ENCODE measurements around the gene SRL.
A peak's percentile ranks its signal among the peaks of the same experiment; 100 is the strongest.
"Not testable (repeated sequence)": the region's sequence is repeated elsewhere in the genome, so short reads cannot be mapped to it uniquely, and the experiment has no call there.

SRL gene

DNA sequence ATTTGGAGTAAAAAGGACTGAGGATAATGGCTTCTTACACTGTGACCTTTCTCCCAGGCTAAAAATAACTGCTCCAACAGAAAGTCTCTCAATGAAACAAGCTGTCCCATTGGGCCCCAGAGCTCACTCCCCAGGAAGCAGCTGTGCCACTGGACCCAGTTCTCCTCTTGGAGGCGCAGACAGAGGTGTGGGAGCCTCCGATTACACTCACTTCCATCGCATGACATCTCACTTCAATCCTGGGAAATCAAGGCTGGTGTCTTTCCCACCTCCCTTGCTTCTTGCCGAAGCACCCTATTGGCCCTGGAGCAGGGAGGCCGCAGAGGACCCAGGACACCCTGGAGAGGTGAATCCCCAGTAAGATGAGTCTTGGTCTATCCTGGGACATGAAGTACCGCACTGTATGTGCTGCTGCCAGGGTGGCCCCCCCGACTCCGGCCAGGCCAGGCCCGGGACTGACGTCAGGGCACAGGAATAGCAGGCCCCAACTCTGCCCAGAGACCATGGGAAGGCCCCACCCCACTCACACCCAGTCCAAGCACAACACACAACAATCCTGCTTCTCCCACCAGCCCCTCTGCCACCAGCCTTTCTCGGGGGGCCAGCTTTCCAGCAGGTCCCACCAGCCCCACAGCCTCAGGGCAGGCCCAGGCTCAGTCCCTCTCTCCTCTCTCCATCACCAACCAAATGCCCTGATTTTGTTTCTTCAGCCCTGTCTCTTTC lies 29.5 kb downstream of the SRL start:
- Histone ChIP-seq H3K36me3 (ENCODE audit: control insufficient read depth in 1 of 2, insufficient read depth in 2 of 2, low read length in 2 of 2) (no peaks in the 10 kb centered on the region), H3K4me3 (ENCODE audit: low read depth in 1 of 2, low read length in 2 of 2) (no peak overlapping the region), H3K9ac (ENCODE audit: low read depth in 1 of 2, low read length in 2 of 2) (no peak overlapping the region), H3K27ac (ENCODE audit: low read depth, low read length) (peak overlapping the region; percentile 15), H3K9me3 (ENCODE audit: control insufficient read depth in 1 of 2, low read length in 2 of 2) (no peaks in the 10 kb centered on the region), H3K27me3 (ENCODE audit: control insufficient read depth in 1 of 2, insufficient read depth in 2 of 2, low read length in 2 of 2) (no peaks in the 10 kb centered on the region), H3K4me1 (ENCODE audit: control insufficient read depth in 1 of 2, insufficient read depth in 2 of 2, low read length in 2 of 2) (peaks cover 29 to 30% of the 10 kb centered on the region in 2 donors)

DNA sequence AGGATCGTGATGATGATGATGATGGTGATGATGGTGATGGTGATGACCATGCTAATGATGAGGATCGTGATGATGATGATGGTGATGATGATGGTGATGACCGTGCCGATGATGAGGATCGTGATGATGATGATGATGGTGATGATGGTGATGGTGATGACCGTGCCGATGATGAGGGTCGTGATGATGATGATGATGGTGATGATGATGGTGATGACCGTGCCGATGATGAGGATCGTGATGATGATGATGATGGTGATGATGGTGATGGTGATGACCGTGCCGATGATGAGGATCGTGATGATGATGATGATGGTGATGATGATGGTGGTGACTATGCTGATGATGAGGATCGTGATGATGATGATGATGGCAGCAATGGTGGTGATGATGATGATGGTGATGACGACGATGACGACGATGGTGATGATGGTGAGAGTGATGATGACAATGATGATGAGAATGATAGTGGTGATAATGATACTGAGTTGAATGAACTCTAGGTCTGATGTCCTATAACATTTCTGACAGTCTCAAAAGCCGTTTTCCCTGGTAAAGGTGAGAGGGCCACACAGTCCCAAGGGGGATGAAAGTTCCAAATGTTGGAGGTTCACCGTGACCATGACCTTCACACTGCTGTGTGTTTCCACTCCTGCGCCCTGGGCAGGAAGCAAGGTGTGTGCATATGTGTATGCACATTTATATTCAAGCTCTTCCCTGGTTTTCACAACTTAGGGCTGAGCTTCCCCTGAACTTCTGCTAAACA lies 30.3 kb downstream of the SRL start:
- H3K9me3 ChIP-seq (ENCODE audit: control insufficient read depth in 1 of 2, low read length in 2 of 2); H3K9ac ChIP-seq (ENCODE audit: low read depth in 1 of 2, low read length in 2 of 2); H3K4me3 ChIP-seq (ENCODE audit: low read depth in 1 of 2, low read length in 2 of 2); H3K27me3 ChIP-seq (ENCODE audit: control insufficient read depth in 1 of 2, insufficient read depth in 2 of 2, low read length in 2 of 2); H3K36me3 ChIP-seq (ENCODE audit: control insufficient read depth in 1 of 2, insufficient read depth in 2 of 2, low read length in 2 of 2); H3K27ac ChIP-seq (ENCODE audit: low read depth, low read length): not testable (repeated sequence)
- H3K4me1 ChIP-seq (ENCODE audit: control insufficient read depth in 1 of 2, insufficient read depth in 2 of 2, low read length in 2 of 2): peaks cover 29 to 30% of the 10 kb centered on the region in 2 donors

DNA sequence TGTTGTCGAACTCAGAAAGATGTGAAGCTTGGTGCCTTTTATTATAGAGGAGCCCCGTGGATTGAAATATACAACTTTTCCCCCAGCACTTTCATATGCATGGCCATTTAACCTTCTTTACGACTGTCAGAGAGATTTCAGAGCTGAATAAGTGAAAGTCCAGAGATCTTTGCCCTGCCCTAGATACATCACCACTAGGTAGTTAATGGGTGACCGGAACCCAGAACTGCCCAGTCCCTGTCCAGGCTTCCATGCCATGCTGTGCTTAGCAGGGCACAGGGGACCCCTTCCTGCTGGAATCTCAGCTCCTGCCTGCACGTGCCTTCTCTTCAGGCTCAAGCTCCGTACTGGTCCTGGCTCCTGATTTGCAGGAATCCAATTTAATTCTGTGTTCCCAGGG lies 32.2 kb downstream of the SRL start:
- Histone ChIP-seq H3K27me3 (ENCODE audit: control insufficient read depth in 1 of 2, insufficient read depth in 2 of 2, low read length in 2 of 2) (no peaks in the 10 kb centered on the region), H3K27ac (ENCODE audit: low read depth, low read length) (no peak overlapping the region), H3K4me3 (ENCODE audit: low read depth in 1 of 2, low read length in 2 of 2) (no peak overlapping the region), H3K9me3 (ENCODE audit: control insufficient read depth in 1 of 2, low read length in 2 of 2) (no peaks in the 10 kb centered on the region), H3K9ac (ENCODE audit: low read depth in 1 of 2, low read length in 2 of 2) (no peak overlapping the region), H3K36me3 (ENCODE audit: control insufficient read depth in 1 of 2, insufficient read depth in 2 of 2, low read length in 2 of 2) (no peaks in the 10 kb centered on the region), H3K4me1 (ENCODE audit: control insufficient read depth in 1 of 2, insufficient read depth in 2 of 2, low read length in 2 of 2) (peaks cover 25 to 27% of the 10 kb centered on the region in 2 donors)

DNA sequence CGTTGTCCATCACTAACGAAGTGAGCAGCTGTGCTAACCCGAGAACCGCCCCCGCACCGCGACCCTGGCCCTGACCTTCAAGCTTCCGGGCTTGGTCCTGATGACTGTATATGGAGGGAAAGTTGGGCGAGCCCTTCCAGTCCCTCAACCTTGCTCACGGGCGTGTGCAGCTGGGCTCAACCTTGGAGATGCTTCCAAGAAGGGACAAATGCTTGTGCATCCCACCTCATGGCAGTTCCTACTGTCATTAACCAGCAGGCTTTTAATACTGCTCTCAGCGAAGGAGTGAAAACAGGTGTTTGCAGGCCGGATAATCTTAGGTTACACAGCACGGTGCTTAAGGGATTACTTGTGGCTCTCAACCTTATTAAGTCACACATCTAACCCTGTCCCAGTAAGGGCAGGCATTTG lies 33.5 kb downstream of the SRL start:
- Histone ChIP-seq H3K27me3 (ENCODE audit: control insufficient read depth in 1 of 2, insufficient read depth in 2 of 2, low read length in 2 of 2) (no peaks in the 10 kb centered on the region), H3K9me3 (ENCODE audit: control insufficient read depth in 1 of 2, low read length in 2 of 2) (no peaks in the 10 kb centered on the region), H3K4me1 (ENCODE audit: control insufficient read depth in 1 of 2, insufficient read depth in 2 of 2, low read length in 2 of 2) (peaks cover 14% of the 10 kb centered on the region in 2 donors), H3K36me3 (ENCODE audit: control insufficient read depth in 1 of 2, insufficient read depth in 2 of 2, low read length in 2 of 2) (no peaks in the 10 kb centered on the region), H3K9ac (ENCODE audit: low read depth in 1 of 2, low read length in 2 of 2) (no peak overlapping the region), H3K4me3 (ENCODE audit: low read depth in 1 of 2, low read length in 2 of 2) (no peak overlapping the region), H3K27ac (ENCODE audit: low read depth, low read length) (no peak overlapping the region)

DNA sequence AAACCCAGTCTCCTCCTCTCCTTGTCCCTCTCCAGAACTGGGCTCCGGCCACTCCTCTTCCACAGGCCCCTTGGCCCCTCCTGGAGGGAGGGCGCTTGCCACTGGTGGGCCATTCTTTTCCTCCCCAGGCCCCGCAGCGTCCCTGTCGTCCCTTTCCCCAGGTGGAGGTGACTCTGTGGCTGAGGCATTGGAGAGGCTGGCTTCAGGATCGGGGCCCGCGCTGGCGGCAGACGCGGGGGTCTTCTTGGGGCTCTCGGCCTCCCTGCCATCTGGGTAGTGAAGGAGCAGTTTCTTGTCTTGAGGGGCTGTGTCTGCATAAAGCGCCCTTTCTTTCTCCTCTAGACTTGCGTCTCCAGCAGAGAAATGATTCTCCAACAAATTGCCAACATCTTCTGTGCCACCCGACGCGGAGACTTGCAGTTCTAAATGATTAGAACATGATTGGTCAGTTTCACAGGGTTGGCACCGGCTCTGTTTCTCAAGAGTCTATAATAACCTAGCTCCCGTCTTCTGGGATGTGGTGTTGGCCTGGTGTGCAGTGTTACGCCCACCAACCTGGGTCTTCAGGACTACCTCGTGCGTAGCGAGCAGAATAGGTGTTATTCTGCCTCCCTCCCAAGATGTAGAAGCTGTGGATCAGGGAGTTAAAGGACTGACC lies 34.1 kb downstream of the SRL start:
- Histone ChIP-seq H3K9ac (ENCODE audit: low read depth in 1 of 2, low read length in 2 of 2) (no peak overlapping the region), H3K27me3 (ENCODE audit: control insufficient read depth in 1 of 2, insufficient read depth in 2 of 2, low read length in 2 of 2) (no peaks in the 10 kb centered on the region), H3K36me3 (ENCODE audit: control insufficient read depth in 1 of 2, insufficient read depth in 2 of 2, low read length in 2 of 2) (no peaks in the 10 kb centered on the region), H3K9me3 (ENCODE audit: control insufficient read depth in 1 of 2, low read length in 2 of 2) (no peaks in the 10 kb centered on the region), H3K4me1 (ENCODE audit: control insufficient read depth in 1 of 2, insufficient read depth in 2 of 2, low read length in 2 of 2) (peaks cover 8 to 11% of the 10 kb centered on the region in 2 donors), H3K27ac (ENCODE audit: low read depth, low read length) (no peak overlapping the region), H3K4me3 (ENCODE audit: low read depth in 1 of 2, low read length in 2 of 2) (no peak overlapping the region)

DNA sequence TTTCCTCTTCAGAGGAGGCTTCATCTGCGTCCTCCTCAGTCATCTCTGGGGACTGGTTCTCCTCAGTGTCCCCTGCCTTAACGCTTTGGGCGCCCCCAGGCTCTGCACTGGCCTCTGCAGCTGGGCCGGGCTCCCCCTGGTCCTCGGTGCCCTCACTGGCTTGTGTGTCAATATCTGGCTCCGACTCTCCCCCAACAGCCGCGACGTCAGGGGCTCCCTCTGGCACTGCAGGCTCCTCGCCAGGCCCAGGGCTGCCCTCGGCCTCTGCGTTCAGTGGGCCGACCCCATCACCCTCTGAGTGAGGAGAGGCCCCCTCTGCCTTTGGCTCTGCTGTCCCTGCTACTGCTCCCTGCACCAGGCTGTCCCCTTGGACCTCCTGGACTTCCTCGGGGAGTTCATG lies 34.7 kb downstream of the SRL start:
- no peaks in the 10 kb centered on the region for H3K9me3 ChIP-seq (ENCODE audit: control insufficient read depth in 1 of 2, low read length in 2 of 2)
- H3K27ac ChIP-seq (ENCODE audit: low read depth, low read length): no peak overlapping the region
- no peak overlapping the region for H3K9ac ChIP-seq (ENCODE audit: low read depth in 1 of 2, low read length in 2 of 2)
- no peak overlapping the region for H3K4me3 ChIP-seq (ENCODE audit: low read depth in 1 of 2, low read length in 2 of 2)
- H3K36me3 ChIP-seq (ENCODE audit: control insufficient read depth in 1 of 2, insufficient read depth in 2 of 2, low read length in 2 of 2): no peaks in the 10 kb centered on the region
- H3K27me3 ChIP-seq (ENCODE audit: control insufficient read depth in 1 of 2, insufficient read depth in 2 of 2, low read length in 2 of 2): no peaks in the 10 kb centered on the region
- peaks cover 5% of the 10 kb centered on the region in 2 donors for H3K4me1 ChIP-seq (ENCODE audit: control insufficient read depth in 1 of 2, insufficient read depth in 2 of 2, low read length in 2 of 2)

DNA sequence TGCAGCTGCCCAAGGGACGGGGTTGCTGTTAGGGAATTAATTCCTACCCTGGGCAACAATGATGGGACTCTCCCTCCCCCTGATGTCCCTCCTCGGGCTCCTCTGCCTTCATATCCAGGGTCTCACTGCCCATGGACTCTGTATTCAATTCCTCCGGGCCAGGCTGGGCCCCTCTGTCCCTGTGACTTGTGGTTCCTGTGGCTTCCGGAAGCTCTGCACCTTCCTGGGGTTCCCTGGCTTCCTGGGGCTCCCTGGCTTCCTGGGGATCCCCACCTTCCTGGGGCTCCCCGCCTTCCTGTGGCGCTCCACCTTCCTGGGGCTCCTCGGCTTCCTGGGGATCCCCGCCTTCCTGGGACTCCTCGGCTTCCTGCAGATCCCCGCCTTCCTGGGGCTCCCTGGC lies 35.2 kb downstream of the SRL start:
- H3K36me3 ChIP-seq (ENCODE audit: control insufficient read depth in 1 of 2, insufficient read depth in 2 of 2, low read length in 2 of 2): no peaks in the 10 kb centered on the region
- H3K27me3 ChIP-seq (ENCODE audit: control insufficient read depth in 1 of 2, insufficient read depth in 2 of 2, low read length in 2 of 2): no peaks in the 10 kb centered on the region
- H3K9ac ChIP-seq (ENCODE audit: low read depth in 1 of 2, low read length in 2 of 2): no peak overlapping the region
- no peaks in the 10 kb centered on the region for H3K9me3 ChIP-seq (ENCODE audit: control insufficient read depth in 1 of 2, low read length in 2 of 2)
- H3K4me1 ChIP-seq (ENCODE audit: control insufficient read depth in 1 of 2, insufficient read depth in 2 of 2, low read length in 2 of 2): peaks cover 5% of the 10 kb centered on the region in 2 donors
- no peak overlapping the region for H3K27ac ChIP-seq (ENCODE audit: low read depth, low read length)
- H3K4me3 ChIP-seq (ENCODE audit: low read depth in 1 of 2, low read length in 2 of 2): no peak overlapping the region

DNA sequence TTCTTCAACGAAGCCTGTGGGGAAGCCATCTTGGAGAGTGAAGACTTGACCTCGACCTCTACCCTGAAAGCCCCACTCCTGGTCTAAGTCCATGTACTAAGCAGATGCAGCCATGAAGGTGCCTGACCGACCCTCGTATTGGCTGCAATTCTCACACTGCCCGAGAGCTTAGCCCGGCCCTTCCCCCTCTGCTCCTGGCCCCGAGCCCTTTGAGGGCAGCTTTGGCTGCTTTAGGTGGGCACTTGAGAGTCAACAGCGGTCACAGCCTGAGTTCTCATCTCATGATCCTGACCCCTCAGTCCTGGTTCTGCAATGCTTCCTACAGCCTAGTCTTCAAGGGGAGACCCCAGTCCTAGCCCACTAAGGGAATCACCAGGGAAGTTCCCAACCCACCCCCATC lies 35.9 kb downstream of the SRL start:
- H3K4me3 ChIP-seq (ENCODE audit: low read depth in 1 of 2, low read length in 2 of 2): no peak overlapping the region
- H3K9me3 ChIP-seq (ENCODE audit: control insufficient read depth in 1 of 2, low read length in 2 of 2): no peaks in the 10 kb centered on the region
- H3K27me3 ChIP-seq (ENCODE audit: control insufficient read depth in 1 of 2, insufficient read depth in 2 of 2, low read length in 2 of 2): no peaks in the 10 kb centered on the region
- H3K36me3 ChIP-seq (ENCODE audit: control insufficient read depth in 1 of 2, insufficient read depth in 2 of 2, low read length in 2 of 2): no peaks in the 10 kb centered on the region
- H3K9ac ChIP-seq (ENCODE audit: low read depth in 1 of 2, low read length in 2 of 2): no peak overlapping the region
- no peak overlapping the region for H3K27ac ChIP-seq (ENCODE audit: low read depth, low read length)
- H3K4me1 ChIP-seq (ENCODE audit: control insufficient read depth in 1 of 2, insufficient read depth in 2 of 2, low read length in 2 of 2): peaks cover 5% of the 10 kb centered on the region in 2 donors

DNA sequence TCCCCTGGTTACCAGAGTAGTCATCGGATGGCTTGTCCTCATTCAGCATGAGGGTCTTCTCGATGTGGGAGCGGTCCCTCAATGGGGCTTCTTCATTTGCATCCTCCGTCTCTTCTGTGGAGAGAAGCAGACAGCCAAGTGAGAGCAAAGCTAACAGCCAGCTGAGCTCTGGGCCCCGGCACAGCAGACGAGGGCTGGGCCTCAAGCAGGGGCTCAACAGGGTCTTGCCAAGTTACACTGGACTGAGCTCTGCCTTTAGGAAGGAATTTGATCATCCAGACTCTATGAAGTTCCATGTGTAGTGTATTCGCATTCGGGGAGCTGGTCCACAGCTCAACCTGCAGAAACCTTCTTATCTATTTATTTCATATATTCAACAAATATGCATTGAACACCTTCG lies 37.4 kb downstream of the SRL start:
- Histone ChIP-seq H3K9me3 (ENCODE audit: control insufficient read depth in 1 of 2, low read length in 2 of 2) (no peaks in the 10 kb centered on the region), H3K27me3 (ENCODE audit: control insufficient read depth in 1 of 2, insufficient read depth in 2 of 2, low read length in 2 of 2) (no peaks in the 10 kb centered on the region), H3K9ac (ENCODE audit: low read depth in 1 of 2, low read length in 2 of 2) (no peak overlapping the region), H3K4me1 (ENCODE audit: control insufficient read depth in 1 of 2, insufficient read depth in 2 of 2, low read length in 2 of 2) (peaks cover 6 to 9% of the 10 kb centered on the region in 2 donors), H3K4me3 (ENCODE audit: low read depth in 1 of 2, low read length in 2 of 2) (no peak overlapping the region), H3K27ac (ENCODE audit: low read depth, low read length) (no peak overlapping the region), H3K36me3 (ENCODE audit: control insufficient read depth in 1 of 2, insufficient read depth in 2 of 2, low read length in 2 of 2) (no peaks in the 10 kb centered on the region)

DNA sequence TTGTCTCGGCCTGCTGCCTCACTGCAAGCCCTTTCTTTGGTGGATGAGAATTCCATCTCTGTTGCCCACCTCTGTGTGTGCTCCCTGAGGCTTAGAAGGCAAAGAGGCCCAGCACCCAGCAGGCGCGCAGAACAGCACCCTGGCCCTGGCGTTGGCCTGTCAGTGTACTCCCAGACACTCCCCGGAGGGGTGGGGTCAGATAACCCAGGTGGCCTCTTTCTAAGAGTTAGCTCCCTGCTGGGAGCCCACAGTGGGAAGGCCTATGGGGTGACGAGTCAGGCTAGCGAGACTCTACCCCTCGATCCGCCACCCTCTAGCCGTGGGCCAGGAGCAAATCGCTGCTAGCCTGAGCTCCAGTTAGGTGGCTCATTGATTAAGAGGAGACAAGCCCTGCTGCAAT lies 38.1 kb downstream of the SRL start:
- H3K4me3 ChIP-seq (ENCODE audit: low read depth in 1 of 2, low read length in 2 of 2): no peak overlapping the region
- H3K9ac ChIP-seq (ENCODE audit: low read depth in 1 of 2, low read length in 2 of 2): no peak overlapping the region
- H3K27me3 ChIP-seq (ENCODE audit: control insufficient read depth in 1 of 2, insufficient read depth in 2 of 2, low read length in 2 of 2): no peaks in the 10 kb centered on the region
- H3K4me1 ChIP-seq (ENCODE audit: control insufficient read depth in 1 of 2, insufficient read depth in 2 of 2, low read length in 2 of 2): peaks cover 6 to 9% of the 10 kb centered on the region in 2 donors
- no peaks in the 10 kb centered on the region for H3K9me3 ChIP-seq (ENCODE audit: control insufficient read depth in 1 of 2, low read length in 2 of 2)
- H3K27ac ChIP-seq (ENCODE audit: low read depth, low read length): no peak overlapping the region
- H3K36me3 ChIP-seq (ENCODE audit: control insufficient read depth in 1 of 2, insufficient read depth in 2 of 2, low read length in 2 of 2): no peaks in the 10 kb centered on the region
